GM18505 (cell line): ENCODE results near the gene CCDC88C.

Experiments
- ATAC-seq: cut with Tn5 transposase; IDR thresholded peaks from one replicate; pipeline ENCODE4 v1.9.1; 2021; ENCODE audit not compliant: unreplicated experiment
- POLR2A ChIP-seq: IDR thresholded peaks from 4 replicates; pipeline ENCODE4 v1.6.1; 2011; ENCODE audit warnings: borderline replicate concordance; ENCODE audit not compliant: insufficient read depth, insufficient read length; ENCODE audit errors: extremely low read depth

Gene CCDC88C

GRCh38 chr14:91339076-91339475 lies 78.5 kb downstream of the CCDC88C start:
- no peak for ATAC-seq
- TF ChIP-seq POLR2A = no peak

GRCh38 chr14:91338379-91338778 lies 79.2 kb downstream of the CCDC88C start:
- ATAC-seq = no peak
- no peak for TF ChIP-seq POLR2A

GRCh38 chr14:91337699-91338335 lies 79.8 kb downstream of the CCDC88C start:
- ATAC-seq = no peak

GRCh38 chr14:91336093-91336450 lies 81.5 kb downstream of the CCDC88C start:
- no peak for TF ChIP-seq POLR2A
- ATAC-seq = no peak

More at GRCh38 chr14:91337699-91338335, 79.8 kb downstream of the CCDC88C start:
- TF ChIP-seq POLR2A = no peak

- no peak for TF ChIP-seq POLR2A
- ATAC-seq = no peak
These were observed 82.2 kb downstream of the CCDC88C start for GRCh38 chr14:91335191-91336092.

- peak; percentile 60 for ATAC-seq
- TF ChIP-seq POLR2A = no peak
These were observed 84.0 kb downstream of the CCDC88C start for GRCh38 chr14:91333650-91334039.

- TF ChIP-seq POLR2A = no peak
- no peak for ATAC-seq
These were observed 84.5 kb downstream of the CCDC88C start for GRCh38 chr14:91332986-91333649.

- no peak for ATAC-seq
- TF ChIP-seq POLR2A = no peak
These were observed 85.2 kb downstream of the CCDC88C start for GRCh38 chr14:91332171-91332985.

GRCh38 chr14:91331721-91332120 lies 85.9 kb downstream of the CCDC88C start:
- no peak for TF ChIP-seq POLR2A
- no peak for ATAC-seq

GRCh38 chr14:91330856-91331255 lies 86.8 kb downstream of the CCDC88C start:
- TF ChIP-seq POLR2A = no peak
- ATAC-seq = no peak

GRCh38 chr14:91330096-91330696 lies 87.4 kb downstream of the CCDC88C start:
- ATAC-seq = no peak
- TF ChIP-seq POLR2A = no peak

- TF ChIP-seq POLR2A = no peak
- no peak for ATAC-seq
These were observed 88.1 kb downstream of the CCDC88C start for GRCh38 chr14:91329486-91330014.
